ENCODE data around the gene VASH2.

VASH2 gene

GRCh38 chr1:213035573-213035972 lies 85.2 kb downstream of the VASH2 start:
- DNase-seq (ENCODE audit: low spot score), result no peak

Data from NAMALWA (cell line).